K562 (cell line): ENCODE results near the gene CYP4F11. TPM values are rescaled to one million over a fixed set of nuclear protein-coding genes. Genes with fewer than 3 reads are reported as not detected.

Experiments
- ATAC-seq: fragments of 200-7000 bp; cut with Tn5 transposase; 3 replicates; pipeline ENCODE4 v1.9.1; 2020; ENCODE audit warnings: moderate library complexity
- BruUV-seq: library from RNA; stranded (reverse); fragments of 400-500 nt; replicated peaks from 2 replicates; lab custom pipeline; 2021; lab: Mats Ljungman, UMichigan
- CTCF ChIA-PET: fragments of 300-600 bp; formaldehyde crosslinking; extraction: SDS; loops from one replicate; lab custom pipeline; 2021; ENCODE audit warnings: low intra/inter-chr PET ratio; lab: Yijun Ruan, JAX
- POLR2A ChIA-PET: fragments of 300-600, 350-650 bp; sonication (Branson Sonifier 250); formaldehyde crosslinking; extraction: SDS; loops from one replicate; lab custom pipeline; 2021; ENCODE audit warnings: antibody characterized with exemption, inconsistent platforms; lab: Yijun Ruan, JAX
- DNase-seq, 4 experiments: peaks; one replicate each; pipeline versions ENCODE4 v3.0.0 to v3.0.0-alpha.2; 2011 to 2018; ENCODE audit warnings: low spot score in 3 of 4, mixed read lengths in 3 of 4; ENCODE audit errors: extremely low read depth in 1 of 4
- FAIRE-seq: peaks from 2 replicates; lab custom pipeline; 2011; peaks lifted over from hg19 to GRCh38; lab: Jason Lieb, UNC
- H2AFZ ChIP-seq: 2 replicates; pipeline ENCODE4 v1.6.0; 2011; ENCODE audit warnings: low read depth, low read length, control low read depth, inconsistent platforms
- H3K27ac ChIP-seq: fragments of 200-600 bp; 3 replicates; pipeline ENCODE4 v1.8.0; 2011; ENCODE audit warnings: low read depth, mild to moderate bottlenecking, control low read depth, inconsistent platforms, low read length, moderate library complexity, mixed read lengths; ENCODE audit errors: extremely low read depth
- H3K27me3 ChIP-seq, 2 experiments: fragments of 300-600 bp in 1 of 2; 2 replicates in 1 of 2; 3 replicates in 1 of 2; pipeline versions ENCODE4 v1.6.0 to v1.8.0; 2011; ENCODE audit warnings: inconsistent platforms in 2 of 2, low read length in 2 of 2, mild to moderate bottlenecking in 1 of 2, mixed read lengths in 1 of 2, moderate library complexity in 1 of 2; ENCODE audit not compliant: control insufficient read depth in 2 of 2, insufficient read depth in 2 of 2
- H3K36me3 ChIP-seq: fragments of 300-600 bp; 3 replicates; pipeline ENCODE4 v1.8.0; 2011; ENCODE audit warnings: mild to moderate bottlenecking, low read length, inconsistent platforms; ENCODE audit not compliant: control insufficient read depth, insufficient read depth
- H3K4me1 ChIP-seq, 2 experiments: fragments of 200-600 bp in 1 of 2; replicated peaks in 1 of 2; 2 replicates in 1 of 2; 3 replicates in 1 of 2; pipeline versions ENCODE4 v1.5.1 to v1.8.0; 2011; ENCODE audit warnings: inconsistent platforms in 2 of 2, low read length in 2 of 2, mild to moderate bottlenecking in 1 of 2, mixed read lengths in 1 of 2, moderate library complexity in 1 of 2; ENCODE audit not compliant: control insufficient read depth in 2 of 2, insufficient read depth in 2 of 2
- H3K4me2 ChIP-seq: 2 replicates; pipeline ENCODE4 v1.6.1; 2011; ENCODE audit warnings: low read length, control low read depth, inconsistent platforms, mixed read lengths; ENCODE audit not compliant: insufficient read depth
- H3K4me3 ChIP-seq: fragments of 200-600 bp; sonication (generic), shearing (Covaris generic); 2 replicates; pipeline ENCODE4 v1.5.1; 2016; ENCODE audit warnings: control low read depth, inconsistent platforms
- H3K79me2 ChIP-seq: fragments of 200-600 bp; 3 replicates; pipeline ENCODE4 v1.8.0; 2011; ENCODE audit warnings: low read length, inconsistent platforms; ENCODE audit not compliant: control insufficient read depth, insufficient read depth
- H3K9ac ChIP-seq, 2 experiments: 2 replicates each; pipeline versions ENCODE4 v1.6.0 to v1.6.1; 2011; ENCODE audit warnings: low read depth in 2 of 2, low read length in 2 of 2, control low read depth in 1 of 2, inconsistent platforms in 1 of 2, mild to moderate bottlenecking in 1 of 2, mixed read lengths in 1 of 2; ENCODE audit not compliant: insufficient read depth in 1 of 2
- H3K9me1 ChIP-seq: one replicate; pipeline ENCODE4 v1.6.0; 2011; ENCODE audit warnings: inconsistent platforms, mild to moderate bottlenecking, low read length, moderate library complexity; ENCODE audit not compliant: control insufficient read depth, insufficient read depth
- H3K9me3 ChIP-seq: replicated peaks from 2 replicates; pipeline ENCODE4 v1.5.1; 2011; ENCODE audit warnings: low read depth, low read length, inconsistent platforms; ENCODE audit not compliant: control insufficient read depth, insufficient read depth
- H4K20me1 ChIP-seq: replicated peaks from 2 replicates; pipeline ENCODE4 v1.6.1; 2011; ENCODE audit warnings: low read length, inconsistent platforms, mixed read lengths; ENCODE audit not compliant: control insufficient read depth, insufficient read depth
- BRF1 ChIP-seq: IDR thresholded peaks from 3 replicates; pipeline ENCODE4 v1.6.1; 2011; ENCODE audit warnings: borderline replicate concordance, mild to moderate bottlenecking; ENCODE audit not compliant: insufficient read length; ENCODE audit errors: extremely low read depth
- CBX5 ChIP-seq: IDR thresholded peaks from 2 replicates; pipeline ENCODE4 v1.6.1; 2014; ENCODE audit warnings: low read depth, borderline replicate concordance
- COPS2 ChIP-seq: fragments of 450-650 bp; conservative IDR thresholded peaks from 2 replicates; pipeline ENCODE4 v1.6.1; 2016; ENCODE audit warnings: mild to moderate bottlenecking, moderate library complexity
- CTBP1 ChIP-seq: fragments of 450-650 bp; IDR thresholded peaks from 2 replicates; pipeline ENCODE4 v1.6.1; 2016; ENCODE audit warnings: borderline replicate concordance
- E2F3 ChIP-seq: fragments of 250-450 bp; sonication (Bioruptor Pico); IDR thresholded peaks from 2 replicates; pipeline ENCODE4 v1.4.0; 2020; ENCODE audit warnings: mild to moderate bottlenecking
- HLTF ChIP-seq: fragments of 450-650 bp; IDR thresholded peaks from 2 replicates; pipeline ENCODE4 v1.6.1; 2016
- KAT2B ChIP-seq: IDR thresholded peaks from one replicate; pipeline ENCODE4 v1.6.1; 2012; ENCODE audit warnings: low read depth, mild to moderate bottlenecking, control low read depth, inconsistent platforms, low read length, moderate library complexity
- MTA3 ChIP-seq: fragments of 450-650 bp; formaldehyde crosslinking; IDR thresholded peaks from 2 replicates; pipeline ENCODE4 v1.6.1; 2017; ENCODE audit warnings: mild to moderate bottlenecking, borderline replicate concordance
- NCOA4 ChIP-seq: fragments of 450-650 bp; IDR thresholded peaks from 2 replicates; pipeline ENCODE4 v1.6.1; 2018; ENCODE audit warnings: mild to moderate bottlenecking; ENCODE audit not compliant: partially characterized antibody
- POLR2A ChIP-seq: fragments of 450-650 bp; conservative IDR thresholded peaks from 2 replicates; pipeline ENCODE4 v1.6.1; 2016
- RAD51 ChIP-seq: fragments of 450-650 bp; IDR thresholded peaks from 2 replicates; pipeline ENCODE4 v1.7.1; 2016; ENCODE audit warnings: low read depth, mild to moderate bottlenecking, borderline replicate concordance
- RCOR1 ChIP-seq, 2 experiments: IDR thresholded peaks; 2 replicates each; pipeline ENCODE4 v1.6.1; 2012; ENCODE audit warnings: low read depth in 2 of 2, low read length in 2 of 2, borderline replicate concordance in 1 of 2, improper control_type of control experiment in 1 of 2
- SRSF9 ChIP-seq: fragments of 200-400 bp; formaldehyde crosslinking; IDR thresholded peaks from 2 replicates; pipeline ENCODE4 v1.6.1; 2017; ENCODE audit warnings: low read depth, low read length, borderline replicate concordance
- TAF7 ChIP-seq: fragments of 450-650 bp; IDR thresholded peaks from 2 replicates; pipeline ENCODE4 v1.6.1; 2016; ENCODE audit warnings: missing genetic modification characterization, missing compliant biosample characterization
- WGBS: fragments of 100-300 bp; shearing (Covaris generic); methylation state at CpG from one replicate; pipeline ENCODE4 v1.1.6; 2016; ENCODE audit warnings: low coverage, mixed read lengths; ENCODE audit not compliant: insufficient coverage; ENCODE audit errors: missing lambda C conversion rate; 5-methylcytosine and 5-hydroxymethylcytosine counted together
- in situ Hi-C: fragments of 300-500 bp; cut with MboI; formaldehyde crosslinking; loops from 4 replicates; pipeline ENCODE4 v1.15.0; 2018; ENCODE audit warnings: inconsistent platforms, mixed read lengths
- intact Hi-C: fragments of 100-400 bp; cut with micrococcal nuclease; formaldehyde crosslinking; loops from 2 replicates; pipeline ENCODE4 v1.14.2; 2022
- polyA plus RNA-seq, 8 experiments: library from polyadenylated mRNA; depleted of rRNA in 4 of 8; stranded (reverse) in 5 of 8; unstranded in 3 of 8; fragments of >200 nt; fragmentation: Nextera tagmentation in 2 of 8; fragmentation: Illumina TruSeq in 1 of 8; extraction: Ambion mirVana in 2 of 8; extraction: Trizol in 1 of 8; gene quantifications; 2 replicates each; pipeline versions ENCODE4 v1.2.1 to v1.2.3, GENCODE V29; 2011 to 2014; ENCODE audit warnings: inconsistent platforms in 1 of 8, missing spikeins in 1 of 8
- total RNA-seq, 7 experiments: library from RNA; depleted of rRNA in 6 of 7; stranded (reverse); fragments of >200 nt in 6 of 7; fragmentation: Illumina TruSeq in 2 of 7; extraction: Trizol in 2 of 7; gene quantifications; 2 replicates each; pipeline versions ENCODE4 v1.2.1 to v1.2.3, GENCODE V29; 2011 to 2021; ENCODE audit warnings: low replicate concordance in 1 of 7
- TF ChIP-seq, protein P1 (sequence below): sonication (generic); formaldehyde crosslinking; IDR thresholded peaks from 2 replicates; pipeline ENCODE4 v1.8.1; 2023; ENCODE audit warnings: mild to moderate bottlenecking, missing genetic modification reagents
- TF ChIP-seq, protein P2 (sequence below): fragments of 450-650 bp; IDR thresholded peaks from 2 replicates; pipeline ENCODE4 v1.6.1; 2016; ENCODE audit warnings: antibody characterized with exemption

CYP4F11 gene
- total and polyA plus RNA-seq, 9 of the 15 experiments (the other 6 are each of a cell fraction or from before 2014, with no cell fraction given), result 0.03 TPM; not detected in 8

DNA sequence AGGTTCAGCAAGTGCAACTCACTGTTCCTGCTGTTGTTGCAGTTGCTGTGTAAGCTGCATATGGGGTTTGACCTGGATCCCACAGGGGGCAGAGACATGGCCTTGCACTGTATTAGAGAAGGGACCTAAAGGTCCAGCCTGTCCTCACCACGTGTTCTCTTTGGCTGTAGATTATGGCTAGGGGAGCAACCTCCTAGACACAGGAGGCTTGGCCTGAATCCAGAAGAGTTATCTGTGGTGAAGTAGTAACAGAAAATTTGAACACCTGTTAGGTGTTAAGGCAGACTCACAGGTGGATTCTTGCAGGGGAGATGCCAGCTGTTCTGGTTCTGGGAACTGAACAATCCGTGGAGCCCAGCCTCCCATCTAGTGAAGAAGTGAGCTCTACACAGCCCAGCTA lies 3.4 kb upstream of the CYP4F11 start:
- DNase-seq, result no peak
- Histone ChIP-seq H3K36me3 (no peaks in the 10 kb centered on the region), H3K79me2 (no peaks in the 10 kb centered on the region), H3K9me1 (no peaks in the 10 kb centered on the region), H3K9me3 (no peaks in the 10 kb centered on the region), H3K27ac (no peak overlapping the region), H3K27me3 (peaks cover 0 to 13% of the 10 kb centered on the region in 2 experiments; a peak in 2 of 5 replicates), H3K4me1 (peaks cover 0 to 3% of the 10 kb centered on the region in 2 experiments; a peak in 1 of 5 replicates), H3K4me2 (no peak overlapping the region), H4K20me1 (no peaks in the 10 kb centered on the region), H3K9ac (no peak overlapping the region), H3K4me3 (no peak overlapping the region), H2AFZ (no peak overlapping the region)
- in situ Hi-C loops (no loop called here), intact Hi-C loops (no loop called here)
- ATAC-seq, result no peak
- BruUV-seq, result no TSS peak
- POLR2A ChIA-PET, result no interaction called here
- FAIRE-seq, result no peak
- 0% methylated on average over 2 of the region's 2 CpGs for WGBS
- CTCF ChIA-PET, result no interaction called here
- no peak for TF ChIP-seq HLTF
- TF ChIP-seq RAD51, result no peak

GRCh38 chr19:15936950-15937349 lies 2.6 kb upstream of the CYP4F11 start:
- Histone ChIP-seq H3K27ac (no peak overlapping the region), H3K4me1 (peaks cover 0 to 3% of the 10 kb centered on the region in 2 experiments; a peak in 1 of 5 replicates), H3K4me3 (no peak overlapping the region), H3K9me3 (no peaks in the 10 kb centered on the region), H3K9ac (no peak overlapping the region), H3K79me2 (no peaks in the 10 kb centered on the region), H3K27me3 (peaks cover 0 to 13% of the 10 kb centered on the region in 2 experiments; a peak in 2 of 5 replicates), H3K9me1 (no peaks in the 10 kb centered on the region), H2AFZ (no peak overlapping the region), H3K4me2 (no peak overlapping the region), H3K36me3 (no peaks in the 10 kb centered on the region), H4K20me1 (no peaks in the 10 kb centered on the region)
- POLR2A ChIA-PET, result no interaction called here
- no peak for DNase-seq
- WGBS, result 0% methylated on average over 2 of the region's 2 CpGs
- no peak for ATAC-seq
- intact Hi-C loops, result no loop called here
- FAIRE-seq, result no peak
- in situ Hi-C loops, result no loop called here
- CTCF ChIA-PET, result no interaction called here
- BruUV-seq, result no TSS peak
- TF ChIP-seq E2F3 (CRISPR knock-in tag), result no peak
- no peak for TF ChIP-seq NCOA4
- TF ChIP-seq POLR2A, result no peak
- TF ChIP-seq KAT2B, result no peak
- no peak for TF ChIP-seq TAF7 (tag)
- TF ChIP-seq RCOR1 (IDR thresholded peaks at IDR 0.05; ENCODE audit: borderline replicate concordance in 1 of 2, low read depth in 2 of 2, low read length in 2 of 2), result no peak
- TF ChIP-seq, protein P1, sequence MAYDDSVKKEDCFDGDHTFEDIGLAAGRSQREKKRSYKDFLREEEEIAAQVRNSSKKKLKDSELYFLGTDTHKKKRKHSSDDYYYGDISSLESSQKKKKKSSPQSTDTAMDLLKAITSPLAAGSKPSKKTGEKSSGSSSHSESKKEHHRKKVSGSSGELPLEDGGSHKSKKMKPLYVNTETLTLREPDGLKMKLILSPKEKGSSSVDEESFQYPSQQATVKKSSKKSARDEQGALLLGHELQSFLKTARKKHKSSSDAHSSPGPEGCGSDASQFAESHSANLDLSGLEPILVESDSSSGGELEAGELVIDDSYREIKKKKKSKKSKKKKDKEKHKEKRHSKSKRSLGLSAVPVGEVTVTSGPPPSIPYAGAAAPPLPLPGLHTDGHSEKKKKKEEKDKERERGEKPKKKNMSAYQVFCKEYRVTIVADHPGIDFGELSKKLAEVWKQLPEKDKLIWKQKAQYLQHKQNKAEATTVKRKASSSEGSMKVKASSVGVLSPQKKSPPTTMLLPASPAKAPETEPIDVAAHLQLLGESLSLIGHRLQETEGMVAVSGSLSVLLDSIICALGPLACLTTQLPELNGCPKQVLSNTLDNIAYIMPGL (CRISPR knock-in tag), result no peak
- no peak for TF ChIP-seq BRF1
- TF ChIP-seq COPS2, result no peak
- TF ChIP-seq CBX5, result no peak
- TF ChIP-seq, protein P2, sequence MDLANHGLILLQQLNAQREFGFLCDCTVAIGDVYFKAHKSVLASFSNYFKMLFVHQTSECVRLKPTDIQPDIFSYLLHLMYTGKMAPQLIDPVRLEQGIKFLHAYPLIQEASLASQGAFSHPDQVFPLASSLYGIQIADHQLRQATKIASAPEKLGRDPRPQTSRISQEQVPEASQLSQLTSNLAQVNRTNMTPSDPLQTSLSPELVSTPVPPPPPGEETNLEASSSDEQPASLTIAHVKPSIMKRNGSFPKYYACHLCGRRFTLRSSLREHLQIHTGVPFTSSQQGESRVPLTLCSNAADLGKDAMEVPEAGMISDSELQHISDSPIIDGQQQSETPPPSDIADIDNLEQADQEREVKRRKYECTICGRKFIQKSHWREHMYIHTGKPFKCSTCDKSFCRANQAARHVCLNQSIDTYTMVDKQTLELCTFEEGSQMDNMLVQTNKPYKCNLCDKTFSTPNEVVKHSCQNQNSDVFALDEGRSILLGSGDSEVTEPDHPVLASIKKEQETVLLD, result no peak
- no peak for TF ChIP-seq MTA3
- TF ChIP-seq CTBP1, result no peak
- TF ChIP-seq SRSF9, result no peak
